Right lobe of liver (tissue), 6 donors: ENCODE results near the gene ARFGEF3. TPM values are rescaled to one million over a fixed set of nuclear protein-coding genes. Genes with fewer than 3 reads are reported as not detected.
"Not testable (repeated sequence)": the region's sequence is repeated elsewhere in the genome, so short reads cannot be mapped to it uniquely, and the experiment has no call there.

Experiments
- ATAC-seq, 4 donors: fragments of 200-7000 bp; cut with Tn5 transposase; one replicate each; pipeline ENCODE4 v1.9.1; 2020; ENCODE audit warnings: mild to moderate bottlenecking in 4 of 4, moderate library complexity in 4 of 4
- DNase-seq, 3 donors: peaks; one replicate each; pipeline ENCODE4 v3.0.0-alpha.2; 2020
- H3K27ac ChIP-seq, 3 donors: fragments of 200-600 bp; one replicate each; pipeline ENCODE4 v1.8.0; 2022
- H3K27me3 ChIP-seq, 2 donors: fragments of 200-600 bp; one replicate each; pipeline ENCODE4 v1.8.0; 2022
- H3K36me3 ChIP-seq, 4 donors: fragments of 200-600 bp; sonication (generic) in 1 of 4; one replicate each; pipeline versions ENCODE4 v1.5.1 to v1.8.0; 2017 to 2022; ENCODE audit warnings: control low read depth in 1 of 4
- H3K4me1 ChIP-seq, 4 donors: fragments of 200-600 bp; sonication (generic) in 1 of 4; one replicate each; pipeline versions ENCODE4 v1.5.1 to v1.8.0; 2017 to 2022; ENCODE audit warnings: control low read depth in 1 of 4
- H3K4me3 ChIP-seq, 3 donors: fragments of 200-600 bp; one replicate each; pipeline ENCODE4 v1.8.0; 2022
- H3K9me3 ChIP-seq, 4 donors: fragments of 200-600 bp; sonication (generic) in 1 of 4; one replicate each; pipeline versions ENCODE4 v1.5.1 to v1.8.0; 2017 to 2022; ENCODE audit warnings: control low read depth in 1 of 4
- CTCF ChIP-seq, 4 donors: fragments of 200-600 bp in 3 of 4; fragments of 450-650 bp in 1 of 4; IDR thresholded peaks; one replicate each; pipeline versions ENCODE4 v1.5.1 to v1.8.0; 2016 to 2022; ENCODE audit warnings: antibody characterized with exemption in 4 of 4, mild to moderate bottlenecking in 2 of 4
- POLR2A ChIP-seq: fragments of 450-650 bp; IDR thresholded peaks from one replicate; pipeline ENCODE4 v1.6.1; 2017; ENCODE audit warnings: antibody characterized with exemption, mild to moderate bottlenecking
- WGBS: methylation state at CpG from one replicate; pipeline ENCODE4 v1.1.6; 2018; ENCODE audit warnings: low coverage, low lambda C conversion rate; ENCODE audit not compliant: insufficient coverage; ENCODE audit errors: missing lambda C conversion rate; 5-methylcytosine and 5-hydroxymethylcytosine counted together
- intact Hi-C, 2 donors: fragments of 100-400 bp; cut with DNase I; formaldehyde crosslinking; loops; one replicate each; pipeline versions ENCODE4 v1.11.2 to v1.14.1; 2022
- total RNA-seq, 6 experiments: library from RNA; depleted of rRNA in 2 of 6; stranded (reverse); fragments of >200 nt in 2 of 6; fragmentation: NEBNext Ultra II Directional in 3 of 6; extraction: Animal tissue kit (Norgen Biotek cat#: 25700) in 3 of 6; gene quantifications; one replicate each; pipeline versions ENCODE4 v1.1.0 to v1.2.4, GENCODE V29; 2016 to 2023
- donor health status: DM: no; HTN: yes; CAD: no.
- donor health status: DM: no; HTN: no; CAD: no.
- donor health status: DM: no; HTN: no; CAD: no.
- donor health status: DM: no; HTN: yes; CAD: no.
- donor health status: DM: no; HTN: yes; CAD: no.

ARFGEF3 gene
- total RNA-seq, 6 experiments from 2014 or later, result 0.07 to 2.0 (median 0.24) TPM

GRCh38 chr6:138211601-138212000, 49.9 kb downstream of the ARFGEF3 start:
- ATAC-seq, result no peak
- intact Hi-C loops, result no loop called here
- TF ChIP-seq CTCF (IDR thresholded peaks at IDR 0.05) (no peak), POLR2A (no peak)

GRCh38 chr6:138212530-138212929, 50.8 kb downstream of the ARFGEF3 start:
- intact Hi-C loops, DNase-seq, H3K4me3 ChIP-seq, H3K9me3 ChIP-seq, H3K27me3 ChIP-seq, H3K4me1 ChIP-seq, ATAC-seq, H3K36me3 ChIP-seq, H3K27ac ChIP-seq: not testable (repeated sequence)
- 100% methylated on average over 2 of the region's 2 CpGs for WGBS

More at GRCh38 chr6:138211601-138212000, 49.9 kb downstream of the ARFGEF3 start:
- 62% methylated on average over 5 of the region's 5 CpGs for WGBS
- Histone ChIP-seq H3K27me3 (no peaks in the 10 kb centered on the region), H3K9me3 (no peaks in the 10 kb centered on the region), H3K4me1 (no peaks in the 10 kb centered on the region), H3K36me3 (no peaks in the 10 kb centered on the region), H3K4me3 (no peak overlapping the region), H3K27ac (no peak overlapping the region)
- DNase-seq, result no peak

GRCh38 chr6:138215093-138215782, 53.5 kb downstream of the ARFGEF3 start:
- 61% methylated on average over 7 of the region's 7 CpGs for WGBS
- H3K36me3 ChIP-seq, result no peaks in the 10 kb centered on the region
- no peaks in the 10 kb centered on the region for H3K27me3 ChIP-seq
- H3K27ac ChIP-seq, result no peak overlapping the region
- ATAC-seq (no peak), DNase-seq (no peak)
- H3K4me1 ChIP-seq, result no peaks in the 10 kb centered on the region
- intact Hi-C loops, result no loop called here
- H3K4me3 ChIP-seq, result no peak overlapping the region
- H3K9me3 ChIP-seq, result no peaks in the 10 kb centered on the region
- no peak for TF ChIP-seq CTCF (IDR thresholded peaks at IDR 0.05)
- no peak for TF ChIP-seq POLR2A

- H3K4me3 ChIP-seq, result no peak within 1 kb of the TSS
- no peaks in the 10 kb centered on the region for H3K27me3 ChIP-seq
- no peaks in the 10 kb centered on the region for H3K4me1 ChIP-seq
- intact Hi-C loops, result no loop called here
- no peaks in the 10 kb centered on the region for H3K36me3 ChIP-seq
- 63% methylated on average over 2 of the region's 2 CpGs for WGBS
- TF ChIP-seq POLR2A (no peak), CTCF (IDR thresholded peaks at IDR 0.05) (no peak)
- H3K9me3 ChIP-seq, result no peaks in the 10 kb centered on the region
- no peak within 1 kb of the TSS for H3K27ac ChIP-seq
- DNase-seq (no peak), ATAC-seq (no peak)
These were observed 56.7 kb downstream of the ARFGEF3 start, which contains the start of gene PBOV1 for GRCh38 chr6:138218449-138218848. Gene PBOV1, minus strand, starts transcription at chr6:138218491. Its CDS starts 96 bp downstream, at chr6:138218395.

GRCh38 chr6:138219398-138219797, 57.7 kb downstream of the ARFGEF3 start:
- H3K36me3 ChIP-seq, result no peaks in the 10 kb centered on the region
- 81% methylated on average over 3 of the region's 3 CpGs for WGBS
- H3K9me3 ChIP-seq, result no peaks in the 10 kb centered on the region
- no peak for DNase-seq
- no peak for ATAC-seq
- no peak overlapping the region for H3K4me3 ChIP-seq
- intact Hi-C loops, result no loop called here
- H3K27ac ChIP-seq, result no peak overlapping the region
- H3K4me1 ChIP-seq, result no peaks in the 10 kb centered on the region
- H3K27me3 ChIP-seq, result no peaks in the 10 kb centered on the region
- TF ChIP-seq POLR2A (no peak), CTCF (IDR thresholded peaks at IDR 0.05) (no peak)
